Amniotic epithelial cell (primary cell): ENCODE results near the gene HIPK4.
A peak's percentile ranks its signal among the peaks of the same experiment; 100 is the strongest.
"Not testable (repeated sequence)": the region's sequence is repeated elsewhere in the genome, so short reads cannot be mapped to it uniquely, and the experiment has no call there.

Experiments
- DNase-seq: peaks from one replicate; pipeline ENCODE4 v3.0.0-alpha.2; 2010; ENCODE audit warnings: low read depth

The HIPK4 gene, protein sequence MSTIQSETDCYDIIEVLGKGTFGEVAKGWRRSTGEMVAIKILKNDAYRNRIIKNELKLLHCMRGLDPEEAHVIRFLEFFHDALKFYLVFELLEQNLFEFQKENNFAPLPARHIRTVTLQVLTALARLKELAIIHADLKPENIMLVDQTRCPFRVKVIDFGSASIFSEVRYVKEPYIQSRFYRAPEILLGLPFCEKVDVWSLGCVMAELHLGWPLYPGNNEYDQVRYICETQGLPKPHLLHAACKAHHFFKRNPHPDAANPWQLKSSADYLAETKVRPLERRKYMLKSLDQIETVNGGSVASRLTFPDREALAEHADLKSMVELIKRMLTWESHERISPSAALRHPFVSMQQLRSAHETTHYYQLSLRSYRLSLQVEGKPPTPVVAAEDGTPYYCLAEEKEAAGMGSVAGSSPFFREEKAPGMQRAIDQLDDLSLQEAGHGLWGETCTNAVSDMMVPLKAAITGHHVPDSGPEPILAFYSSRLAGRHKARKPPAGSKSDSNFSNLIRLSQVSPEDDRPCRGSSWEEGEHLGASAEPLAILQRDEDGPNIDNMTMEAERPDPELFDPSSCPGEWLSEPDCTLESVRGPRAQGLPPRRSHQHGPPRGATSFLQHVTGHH

DNA sequence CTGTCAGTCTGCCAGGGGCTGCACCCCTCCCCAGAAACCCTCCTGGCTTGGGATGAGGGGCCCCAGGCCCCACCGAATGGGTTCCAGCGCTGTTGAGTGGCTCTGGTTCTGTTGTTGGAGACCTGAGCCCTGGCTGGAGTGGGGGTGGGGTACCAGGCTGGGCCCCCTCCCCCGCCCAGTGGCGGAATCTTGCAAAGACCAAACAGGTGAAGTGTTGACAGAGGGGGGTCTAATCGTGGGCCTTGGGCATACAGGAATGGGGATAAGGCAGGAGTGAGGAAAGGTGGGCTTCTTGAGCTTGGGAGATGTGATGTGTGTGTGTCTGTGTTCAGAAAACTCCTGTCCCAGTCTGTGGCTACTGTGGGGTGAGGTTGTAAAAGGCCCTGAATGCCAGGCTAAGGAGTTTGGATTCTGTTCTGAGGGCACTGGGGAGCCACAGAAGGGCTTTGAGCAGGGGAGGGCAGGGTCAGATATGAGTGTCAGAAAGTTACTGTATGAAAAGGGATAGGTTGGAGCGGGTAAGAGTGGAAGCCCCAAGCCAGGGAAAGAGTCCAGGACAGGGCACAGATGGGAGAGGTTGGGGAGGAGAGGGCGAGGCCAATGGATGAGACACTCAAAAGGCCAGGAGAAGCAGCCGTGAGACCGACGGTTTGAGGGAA, at the start of gene HIPK4:
HIPK4 (minus strand) TSS at position 98 of the 659 bp plus-strand sequence. CDS start 279 bp downstream, outside the sequence.
- DNase-seq: no peak

DNA sequence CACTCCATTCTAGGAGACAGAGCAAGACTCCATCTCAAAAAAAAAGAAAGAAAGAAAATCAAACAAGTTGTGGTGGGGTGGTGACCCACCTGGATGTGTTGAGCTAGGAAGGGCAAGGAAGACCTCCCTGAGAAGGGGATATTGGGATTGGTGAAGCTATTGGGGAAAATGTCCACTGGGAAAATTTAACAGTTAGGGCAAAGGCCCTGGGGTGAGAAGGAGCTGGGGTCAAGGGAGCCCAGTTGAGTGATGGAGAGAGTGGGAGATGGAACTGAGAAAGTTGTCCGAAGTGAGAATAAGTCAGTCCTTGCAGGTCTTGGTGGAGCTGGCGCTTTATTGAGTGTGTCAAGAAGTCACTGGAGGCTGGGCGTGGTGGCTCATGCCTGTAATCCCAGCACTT, 48.3 kb upstream of the HIPK4 start:
- DNase-seq: no peak

DNA sequence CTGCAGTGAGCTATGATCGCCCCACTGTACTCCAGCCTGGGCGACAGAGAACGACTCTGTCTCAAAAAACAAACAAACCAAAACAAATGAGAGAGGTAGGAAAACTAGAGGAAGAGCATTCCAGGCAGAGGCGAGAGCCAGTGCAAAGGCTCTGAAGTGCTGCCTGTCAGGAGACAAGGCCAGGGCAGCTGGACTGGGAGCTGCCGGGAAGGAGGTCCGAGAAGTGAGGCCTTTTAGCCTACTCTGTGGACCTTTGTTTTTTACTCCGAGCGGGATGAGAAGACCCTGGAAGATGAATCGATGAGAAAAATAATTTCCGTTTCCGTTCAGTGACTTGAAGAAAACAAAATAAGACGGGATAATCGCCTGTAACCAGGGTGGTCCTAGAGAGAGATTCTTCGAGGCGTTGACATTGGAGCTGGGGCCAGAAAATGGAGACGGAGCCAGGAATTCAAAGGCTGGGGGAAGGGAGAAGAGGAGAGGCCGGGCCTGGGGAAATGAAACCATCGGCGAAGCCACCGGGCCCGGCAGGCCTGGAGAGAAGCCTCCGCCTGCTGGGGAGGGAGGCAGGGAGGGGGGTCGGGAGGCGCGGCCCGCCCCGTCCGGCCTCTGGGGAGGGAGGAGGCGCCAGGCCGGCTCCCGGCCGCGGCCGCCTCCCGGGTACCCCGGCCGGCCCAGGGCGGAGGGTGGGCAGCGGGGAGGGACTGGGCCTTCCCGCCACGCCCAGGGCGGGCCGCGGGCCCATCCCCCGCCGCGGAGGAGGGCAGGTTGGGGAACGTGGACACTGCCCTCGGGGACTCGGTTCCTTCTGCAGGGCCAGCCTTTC, 43.6 kb upstream of the HIPK4 start:
- DNase-seq: peak; percentile 92

DNA sequence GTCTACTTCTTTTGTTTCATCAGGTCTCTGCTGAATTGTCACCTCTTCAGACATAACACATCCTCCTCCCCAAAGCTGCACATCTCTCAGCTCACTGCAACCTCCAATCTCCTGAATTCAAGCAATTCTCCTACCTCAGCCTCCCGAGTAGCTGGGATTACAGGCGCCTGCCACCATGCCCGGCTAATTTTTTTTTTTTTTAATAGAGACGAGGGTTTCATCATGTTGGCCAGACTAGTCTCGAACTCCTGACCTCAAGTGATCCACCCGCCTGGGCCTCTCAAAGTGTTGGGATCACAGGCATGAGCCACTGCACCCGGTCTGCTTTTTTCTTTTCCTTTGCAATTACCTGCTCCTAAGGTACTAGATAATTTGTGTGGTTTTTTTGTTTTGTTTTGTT, 42.8 kb upstream of the HIPK4 start:
- DNase-seq: not testable (repeated sequence)

DNA sequence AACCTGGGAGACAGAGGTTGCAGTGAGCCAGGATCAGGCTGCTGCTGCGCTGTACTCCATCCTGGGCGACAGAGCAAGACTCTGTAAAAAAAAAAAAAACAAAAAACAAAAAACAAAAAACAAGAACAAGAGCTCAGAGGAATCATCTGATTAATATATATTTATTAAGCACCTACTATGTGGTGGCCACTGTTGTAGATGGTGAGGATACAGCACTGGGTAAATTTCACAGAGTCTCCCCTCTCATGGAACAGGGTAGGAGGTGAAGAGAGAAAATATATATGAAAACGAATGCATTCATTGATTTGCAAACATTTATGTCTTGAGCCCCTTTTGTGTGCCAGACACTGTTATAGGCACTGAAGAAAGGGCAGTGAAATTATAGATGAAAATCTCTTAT, 41.7 kb upstream of the HIPK4 start:
- no peak for DNase-seq

DNA sequence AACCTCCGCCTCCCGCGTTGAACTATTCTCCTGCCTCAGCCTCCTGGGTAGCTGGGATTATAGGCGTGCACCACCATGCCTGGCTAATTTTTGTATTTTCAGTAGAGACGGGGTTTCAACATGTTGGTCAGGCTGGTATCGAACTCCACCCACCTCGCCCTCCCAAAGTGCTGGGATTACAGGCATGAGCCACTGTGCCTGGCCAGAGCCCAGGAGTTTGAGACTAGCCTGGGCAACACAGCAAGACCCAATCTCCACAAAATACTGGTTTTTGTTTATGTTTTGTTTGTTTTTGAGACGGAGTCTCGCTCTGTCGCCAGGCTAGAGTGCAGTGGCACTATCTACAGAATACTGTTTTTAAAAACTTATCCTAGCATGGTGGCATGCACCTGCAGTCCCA, 40.3 kb upstream of the HIPK4 start:
- not testable (repeated sequence) for DNase-seq

DNA sequence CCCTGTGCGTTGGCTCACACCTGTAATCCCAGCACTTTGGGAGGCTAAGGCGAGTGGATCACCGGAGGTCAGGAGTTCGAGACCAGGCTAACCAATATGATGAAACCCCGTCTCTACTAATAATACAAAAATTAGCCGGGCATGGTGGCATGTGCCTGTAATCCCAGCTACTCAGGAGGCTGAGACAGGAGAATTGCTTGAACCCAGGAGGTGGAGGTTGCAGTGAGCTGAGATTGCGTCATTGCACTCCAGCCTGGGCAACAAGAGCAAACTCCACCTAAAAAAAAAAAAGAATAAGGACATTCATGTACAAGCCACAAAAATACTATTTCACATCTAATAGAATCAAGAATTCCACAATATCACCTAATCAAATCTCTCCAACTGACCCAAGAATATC, 38.2 kb upstream of the HIPK4 start:
- DNase-seq: not testable (repeated sequence)

DNA sequence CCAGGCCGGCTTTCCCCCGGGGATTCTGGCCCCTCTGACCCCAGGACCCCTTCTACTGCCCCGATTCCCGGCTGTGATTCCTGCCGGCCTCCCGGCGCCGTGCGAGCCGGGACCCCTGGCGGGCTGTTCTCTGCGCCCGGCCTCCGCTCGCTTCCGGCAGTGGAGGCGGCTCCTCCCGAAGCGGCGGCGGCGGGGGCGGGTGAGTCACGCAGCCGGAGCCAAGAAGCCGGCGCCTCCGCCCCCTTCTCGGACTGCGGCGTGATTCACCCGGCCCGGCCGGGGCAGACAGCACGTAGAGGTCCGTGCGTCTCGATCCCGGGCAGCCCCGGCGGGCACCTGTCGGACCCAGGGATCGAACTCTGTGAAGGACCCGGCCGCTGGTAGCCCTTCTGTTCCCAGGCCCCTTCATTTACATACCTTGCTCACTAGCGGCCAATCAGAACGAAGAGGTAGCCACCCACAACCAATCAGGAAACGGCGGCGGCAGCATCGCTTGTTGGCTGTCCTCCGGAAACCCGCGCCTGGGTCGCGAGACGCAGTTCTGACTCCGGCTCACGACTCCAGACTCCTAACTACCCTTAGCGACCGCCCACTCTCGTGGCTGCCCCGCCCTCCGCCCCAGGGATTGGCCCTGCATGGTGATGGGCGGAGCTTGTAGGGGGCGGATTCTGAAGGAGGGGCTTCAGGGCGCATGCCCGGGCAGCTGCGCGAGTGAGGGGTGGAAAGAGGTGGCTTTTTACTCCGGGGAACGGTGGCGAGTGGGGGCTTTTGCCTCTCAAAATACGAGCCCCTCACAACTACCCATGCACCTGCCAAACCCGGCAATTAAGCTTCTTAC, 35.7 kb upstream of the HIPK4 start, which contains the start of gene SERTAD1:
SERTAD1 (minus strand) TSS at position 543 of the 838 bp plus-strand sequence. CDS start 2,446 bp downstream, outside the sequence.
- DNase-seq: peak; percentile 98

DNA sequence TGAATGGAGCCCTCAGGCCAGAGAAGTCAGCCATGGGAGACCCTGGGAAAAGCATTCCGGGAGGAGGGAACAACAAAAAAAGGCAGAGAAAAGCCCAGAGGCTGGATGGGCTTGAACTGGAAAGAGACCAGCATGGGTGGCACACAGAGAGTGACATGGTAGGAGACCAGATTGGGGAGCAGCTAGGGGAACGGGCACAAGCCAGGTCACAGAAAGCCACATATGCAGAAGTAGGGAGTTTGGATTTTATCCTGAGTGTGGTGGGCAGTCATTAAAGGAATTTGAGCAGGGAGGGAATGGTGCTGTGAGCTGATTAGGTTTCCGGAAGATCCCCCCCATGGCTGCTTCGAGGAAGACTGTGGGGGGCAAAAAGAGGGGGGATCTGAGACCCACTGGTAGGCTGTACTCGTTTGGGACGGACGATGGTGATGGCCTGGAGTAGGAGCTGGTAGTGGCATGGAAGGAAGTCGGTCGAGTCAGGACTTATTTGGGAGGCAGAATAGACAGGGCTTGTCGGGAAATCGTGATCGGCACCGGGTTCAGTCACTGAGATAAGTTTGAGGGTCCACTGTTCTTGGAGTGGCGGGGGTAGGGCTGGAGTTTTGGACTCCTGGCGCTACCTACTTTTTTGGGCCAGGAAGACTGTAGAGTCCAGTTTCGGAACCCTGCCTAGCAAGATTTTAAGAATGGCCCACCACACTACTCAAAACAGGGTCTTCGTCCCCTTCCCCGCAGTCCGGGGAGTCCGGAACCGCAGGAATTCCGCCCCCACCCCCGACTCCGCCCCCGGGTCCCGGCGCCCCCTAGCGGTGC, 34.9 kb upstream of the HIPK4 start:
- DNase-seq: no peak

DNA sequence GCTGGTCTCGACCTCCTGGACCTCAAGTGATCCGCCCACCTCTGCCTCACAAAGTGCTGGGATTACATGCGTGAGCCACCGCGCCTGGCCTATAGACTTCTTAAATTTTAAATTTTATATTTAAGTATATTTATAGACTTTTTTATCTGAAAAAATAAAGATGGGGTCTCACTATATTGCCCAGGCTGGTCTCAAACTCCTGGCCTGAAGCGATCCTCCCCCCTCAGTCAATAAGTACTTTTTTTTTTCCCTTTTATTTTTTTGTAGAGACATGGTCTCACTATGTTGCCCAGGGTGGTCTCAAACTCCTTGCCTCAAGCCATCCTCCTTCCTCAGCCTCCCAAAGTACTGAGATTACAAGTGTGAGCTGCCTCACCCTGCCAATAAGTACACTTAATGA, 34.0 kb upstream of the HIPK4 start:
- DNase-seq: no peak

DNA sequence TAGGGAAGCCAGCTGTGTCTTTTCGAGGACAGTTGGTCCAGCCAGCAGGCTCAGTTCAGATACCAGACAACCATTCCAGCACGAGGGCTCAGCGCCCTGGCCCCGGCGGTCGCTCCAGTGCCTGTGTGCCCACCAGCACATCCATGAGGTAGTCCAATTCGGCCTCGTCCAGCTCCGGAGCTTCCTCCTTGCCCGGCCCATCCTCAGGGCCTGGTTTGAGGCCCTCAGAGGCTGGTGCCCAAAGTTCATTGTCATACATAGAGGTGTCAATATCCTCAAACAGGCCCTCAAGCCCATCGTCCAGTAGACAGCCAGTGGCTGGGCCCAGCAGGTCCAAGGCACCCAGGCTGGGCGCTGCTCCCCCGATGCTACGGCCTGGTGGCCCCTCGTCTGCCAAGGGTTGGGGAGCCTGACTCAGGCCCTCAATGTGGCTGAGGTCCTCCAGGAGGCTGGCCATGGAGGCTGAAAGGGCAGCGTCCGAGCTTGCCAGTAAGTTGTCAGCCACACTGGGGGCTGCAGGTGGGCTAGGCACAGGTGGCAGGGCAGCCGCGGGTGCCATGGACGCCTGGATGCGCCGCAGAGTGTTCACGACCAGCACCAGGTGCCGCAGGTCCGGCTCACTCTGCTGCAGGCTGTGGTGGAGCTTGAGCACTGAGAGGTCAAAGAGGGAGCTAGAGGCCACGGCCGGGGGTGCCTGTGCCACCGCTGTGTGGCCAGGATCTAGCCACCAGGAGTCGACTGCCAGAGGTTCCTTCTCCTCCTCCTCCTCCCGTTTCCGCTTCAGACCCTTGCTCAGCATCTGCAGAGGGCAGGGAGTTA, 33.0 kb upstream of the HIPK4 start:
- DNase-seq: no peak

DNA sequence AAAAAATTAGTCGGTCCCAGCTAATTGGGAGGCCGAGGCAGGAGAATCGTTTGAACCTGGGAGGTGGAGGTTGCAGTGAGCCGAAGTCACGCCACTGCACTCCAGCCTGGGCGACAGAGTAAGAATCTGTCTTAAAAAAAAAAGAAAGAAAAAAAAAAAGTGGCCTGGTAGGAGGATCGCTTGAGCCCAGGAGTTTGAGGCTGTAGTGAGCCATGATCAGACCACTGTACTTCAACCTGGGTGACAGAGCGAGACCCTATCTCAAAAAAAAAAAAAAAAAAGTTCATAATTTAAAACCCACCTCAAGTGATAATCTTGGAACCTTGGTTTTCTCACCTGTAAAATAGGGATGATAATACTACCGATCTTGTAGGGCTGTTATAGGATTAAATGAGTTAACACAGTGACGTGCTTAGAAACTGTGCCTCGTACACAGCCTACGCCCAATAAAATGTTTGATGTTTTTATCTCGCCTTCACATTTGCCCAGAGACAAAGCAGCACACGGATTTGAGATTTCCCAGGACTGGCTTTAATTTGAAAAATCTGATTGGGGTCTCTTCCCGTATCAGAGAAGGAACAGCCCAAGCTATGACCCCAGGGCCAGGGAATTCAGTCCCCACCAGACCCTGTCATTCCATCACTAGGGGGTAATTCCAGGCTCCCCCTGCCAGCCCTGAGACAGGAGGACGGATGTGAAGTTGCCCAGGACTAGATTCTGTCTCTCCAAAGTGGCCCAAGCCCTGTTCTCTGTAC, 32.2 kb upstream of the HIPK4 start:
- DNase-seq: no peak

DNA sequence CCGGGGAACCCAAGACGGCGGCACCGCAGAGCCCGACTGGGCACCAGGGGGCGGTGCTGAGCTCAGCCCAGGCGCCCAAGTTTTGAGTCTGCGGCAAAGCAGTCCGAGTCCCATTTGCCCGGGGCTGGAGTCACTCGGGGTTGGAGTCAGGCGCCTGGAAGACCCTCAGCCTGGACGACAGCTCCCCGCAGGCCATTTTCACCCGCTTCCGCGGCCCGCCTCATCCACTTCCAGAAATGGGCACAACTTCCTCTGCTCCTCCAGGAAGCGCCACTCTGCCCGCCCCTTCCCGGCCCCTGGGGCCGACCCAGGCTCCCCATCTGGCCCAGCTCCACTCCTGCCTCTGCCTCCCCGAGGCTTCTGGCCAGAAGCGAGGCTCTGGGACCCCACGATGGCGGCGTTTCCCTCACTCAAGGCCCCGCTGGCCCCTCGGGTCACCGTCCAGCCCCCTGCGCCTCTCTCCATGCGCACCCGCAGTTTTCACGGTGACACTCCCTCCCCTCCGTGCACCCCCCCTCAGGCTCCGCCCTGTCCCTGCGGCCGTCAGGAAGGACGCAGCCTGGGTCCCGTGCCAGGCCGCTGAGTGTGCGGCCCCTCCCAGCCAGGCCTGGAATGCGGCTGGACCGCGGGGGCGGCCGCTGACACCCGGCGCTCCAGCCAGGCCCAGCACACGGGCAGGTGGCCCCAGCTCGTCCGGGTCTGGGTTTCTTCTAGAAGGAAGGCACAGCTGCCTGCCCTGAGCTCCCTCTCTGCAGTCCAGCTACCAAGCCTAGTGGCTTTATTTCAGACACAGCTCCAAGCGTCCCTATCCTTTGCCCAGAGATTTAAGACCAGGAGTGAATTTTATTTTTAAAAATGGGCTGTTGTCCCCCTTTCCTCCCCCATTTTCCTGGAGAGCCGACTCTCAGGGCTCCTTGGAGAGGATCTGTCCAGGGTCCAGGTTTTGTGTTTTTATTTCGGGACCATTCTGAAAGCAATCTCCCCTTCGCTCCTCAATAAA, 31.1 kb upstream of the HIPK4 start:
- DNase-seq: peak; percentile 81

DNA sequence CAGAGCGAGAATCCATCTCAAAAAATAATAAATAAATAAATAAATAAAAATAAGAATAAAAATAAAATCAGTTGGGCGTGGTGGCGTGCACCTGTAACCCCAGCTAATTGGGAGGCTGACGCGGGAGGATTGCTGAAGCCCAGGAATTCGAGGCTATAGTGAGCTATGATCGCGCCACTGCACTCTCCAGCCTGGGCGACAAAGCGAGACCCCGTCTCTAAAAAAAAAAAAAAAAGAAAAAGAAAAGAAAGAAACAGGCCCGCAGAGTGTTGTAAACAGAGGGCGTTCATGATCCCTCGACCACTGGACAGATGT, 30.4 kb upstream of the HIPK4 start:
- DNase-seq: no peak

DNA sequence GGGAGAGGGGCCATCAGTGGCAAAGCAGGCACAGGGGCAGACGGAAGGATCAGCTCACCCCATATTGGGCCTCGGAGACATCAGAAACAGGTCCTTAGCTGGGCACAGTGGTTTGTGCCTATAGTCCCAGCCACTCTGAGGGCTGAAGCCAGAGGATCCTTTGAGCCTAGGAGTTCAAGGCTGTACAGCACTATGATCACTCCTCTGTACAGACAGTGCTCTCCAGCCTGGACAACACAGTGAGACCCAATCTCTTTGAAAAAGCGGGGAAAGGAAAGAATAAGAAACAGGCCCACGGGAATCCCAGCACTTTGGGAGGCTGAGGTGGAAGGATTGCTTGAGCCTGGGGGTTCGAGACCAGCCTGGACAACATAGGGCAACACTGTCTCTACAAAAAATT, 29.8 kb upstream of the HIPK4 start:
- DNase-seq: no peak

DNA sequence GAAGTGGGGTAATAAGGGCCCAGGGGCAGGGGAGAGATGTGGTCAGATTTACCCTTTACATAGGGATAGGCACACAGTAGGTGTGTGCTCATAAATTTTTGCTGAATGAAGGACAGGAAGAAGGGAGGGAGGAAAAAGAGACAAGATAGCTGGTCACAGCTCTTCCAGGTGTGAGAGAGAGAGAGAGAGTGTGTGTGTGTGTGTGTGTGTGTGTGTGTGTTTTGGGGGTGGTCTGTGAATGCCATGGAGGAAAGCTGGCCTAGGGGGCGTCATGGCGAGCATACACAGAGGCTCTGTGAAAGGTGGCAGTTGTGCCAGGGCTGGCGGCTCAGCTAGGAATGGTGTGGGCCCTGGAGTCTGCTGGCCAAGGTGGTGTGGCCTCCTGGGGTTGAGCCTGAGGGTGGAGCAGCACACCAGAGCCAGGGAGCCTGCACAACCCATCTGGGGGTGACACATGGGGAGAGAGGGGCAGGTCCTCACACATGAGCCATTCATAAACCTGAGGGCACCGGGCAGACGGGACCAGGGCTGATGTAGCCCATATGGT, 29.2 kb upstream of the HIPK4 start:
- no peak for DNase-seq

DNA sequence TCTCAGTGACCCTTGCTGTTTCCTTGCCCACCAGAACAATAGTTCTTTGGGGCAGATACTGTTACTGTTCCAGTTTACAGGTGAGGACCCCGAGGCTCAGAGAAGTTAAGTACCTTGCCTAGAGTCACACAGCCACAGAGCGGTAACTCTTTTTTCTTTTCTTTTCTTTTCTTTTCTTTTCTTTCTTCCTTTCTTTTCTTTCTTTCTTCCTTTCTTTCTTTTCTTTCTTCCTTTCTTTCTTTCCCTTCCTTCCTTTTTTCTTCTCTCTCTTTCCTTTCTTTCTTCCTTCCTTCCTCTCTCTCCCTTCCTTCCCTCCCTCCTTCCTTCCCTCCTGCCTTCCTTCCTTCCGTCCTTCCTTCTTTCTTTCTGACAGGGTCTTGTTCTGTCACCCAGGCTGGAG, 28.1 kb upstream of the HIPK4 start:
- no peak for DNase-seq
